HG02884 (cell line): ENCODE measurements around the gene ARHGAP24.
A peak's percentile ranks its signal among the peaks of the same experiment; 100 is the strongest.

Experiments used
- ATAC-seq: cut with Tn5 transposase; IDR thresholded peaks from one replicate; pipeline ENCODE4 v1.9.1; 2021; ENCODE audit warnings: mild to moderate bottlenecking, moderate library complexity; ENCODE audit not compliant: unreplicated experiment

Gene ARHGAP24

GRCh38 chr4:86038037-86038436, 563.1 kb downstream of the ARHGAP24 start:
- ATAC-seq, result no peak

- peak; percentile 78 for ATAC-seq
Observed at GRCh38 chr4:86043755-86044592, 569.0 kb downstream of the ARHGAP24 start.

GRCh38 chr4:86044593-86044985, 569.6 kb downstream of the ARHGAP24 start:
- ATAC-seq, result no peak

GRCh38 chr4:86048426-86048825, 573.5 kb downstream of the ARHGAP24 start:
- ATAC-seq, result no peak

GRCh38 chr4:86050496-86050895, 575.5 kb downstream of the ARHGAP24 start:
- ATAC-seq, result no peak
